GM23338 (cell line): ENCODE data around the gene PDE4D. TPM values are rescaled to one million over a fixed set of nuclear protein-coding genes. Genes with fewer than 3 reads are reported as not detected.

ENCODE experiments used
- ATAC-seq: fragments of 200-7000 bp; cut with Tn5 transposase; 3 replicates; pipeline ENCODE4 v1.9.1; 2020
- DNase-seq: peaks from one replicate; pipeline ENCODE4 v3.0.0-alpha.2; 2015; ENCODE audit warnings: low spot score
- H2AFZ ChIP-seq: fragments of 200-600 bp; sonication (generic); 2 replicates; pipeline ENCODE4 v1.8.0; 2016; ENCODE audit warnings: antibody characterized with exemption, mild to moderate bottlenecking, moderate library complexity
- H3F3A ChIP-seq: fragments of 200-600 bp; sonication (generic); replicated peaks from 2 replicates; pipeline ENCODE4 v1.8.0; 2017; ENCODE audit warnings: antibody characterized with exemption, mixed run types, low read depth
- H3K27ac ChIP-seq: fragments of 200-600 bp; sonication (generic); 2 replicates; pipeline ENCODE4 v1.6.1; 2016; ENCODE audit warnings: low read depth
- H3K27me3 ChIP-seq: fragments of 200-600 bp; sonication (generic); 2 replicates; pipeline ENCODE4 v1.8.0; 2016; ENCODE audit warnings: mild to moderate bottlenecking, mixed run types, moderate library complexity; ENCODE audit not compliant: insufficient read depth
- H3K36me3 ChIP-seq: fragments of 200-600 bp; sonication (generic); 2 replicates; pipeline ENCODE4 v1.8.0; 2016; ENCODE audit warnings: mild to moderate bottlenecking; ENCODE audit not compliant: insufficient read depth
- H3K4me1 ChIP-seq: fragments of 200-600 bp; sonication (generic); 2 replicates; pipeline ENCODE4 v1.8.0; 2016; ENCODE audit warnings: mild to moderate bottlenecking, moderate library complexity; ENCODE audit not compliant: insufficient read depth
- H3K4me2 ChIP-seq: fragments of 200-600 bp; sonication (generic); 2 replicates; pipeline ENCODE4 v1.7.1; 2017; ENCODE audit warnings: mixed run types
- H3K4me3 ChIP-seq: fragments of 200-600 bp; sonication (generic); 2 replicates; pipeline ENCODE4 v1.6.1; 2016; ENCODE audit warnings: mixed run types
- H3K79me2 ChIP-seq: fragments of 200-600 bp; sonication (generic); replicated peaks from 2 replicates; pipeline ENCODE4 v1.8.0; 2017; ENCODE audit warnings: mild to moderate bottlenecking; ENCODE audit not compliant: insufficient read depth
- H3K9me2 ChIP-seq: fragments of 200-600 bp; sonication (generic); 2 replicates; pipeline ENCODE4 v1.8.0; 2017; ENCODE audit not compliant: insufficient read depth
- H4K20me1 ChIP-seq: fragments of 200-600 bp; sonication (generic); replicated peaks from 2 replicates; pipeline ENCODE4 v1.8.0; 2017; ENCODE audit warnings: mild to moderate bottlenecking; ENCODE audit not compliant: insufficient read depth
- H3K27ac Mint-ChIP-seq: 2 replicates; pipeline ENCODE4 v1.8.0; 2020; ENCODE audit warnings: inconsistent platforms, mild to moderate bottlenecking, moderate library complexity, mixed read lengths
- H3K27me3 Mint-ChIP-seq: 3 replicates; pipeline ENCODE4 v1.8.0; 2022; ENCODE audit warnings: low read depth, mild to moderate bottlenecking, moderate library complexity, mixed read lengths, inconsistent platforms; ENCODE audit not compliant: insufficient read depth, poor library complexity
- H3K36me3 Mint-ChIP-seq: 3 replicates; pipeline ENCODE4 v1.8.0; 2021; ENCODE audit warnings: low read depth, mild to moderate bottlenecking, inconsistent platforms, moderate library complexity, mixed read lengths
- H3K4me1 Mint-ChIP-seq: 3 replicates; pipeline ENCODE4 v1.8.0; 2020; ENCODE audit warnings: mild to moderate bottlenecking, inconsistent platforms, mixed read lengths
- H3K4me3 Mint-ChIP-seq: 3 replicates; pipeline ENCODE4 v1.8.0; 2021; ENCODE audit warnings: moderate library complexity, mild to moderate bottlenecking, inconsistent platforms, mixed read lengths
- H3K9me3 Mint-ChIP-seq: 3 replicates; pipeline ENCODE4 v1.8.0; 2020; ENCODE audit warnings: moderate library complexity, mild to moderate bottlenecking, inconsistent platforms, mixed read lengths
- CREB1 ChIP-seq: fragments of 250-450 bp; sonication (Bioruptor Pico); IDR thresholded peaks from 2 replicates; pipeline ENCODE4 v1.5.0; 2020; ENCODE audit warnings: low read depth, mild to moderate bottlenecking, moderate library complexity
- POLR2AphosphoS5 ChIP-seq: IDR thresholded peaks from 2 replicates; pipeline ENCODE4 v1.6.1; 2016; ENCODE audit warnings: antibody characterized with exemption, low read depth
- STAT1 ChIP-seq: IDR thresholded peaks from one replicate; pipeline ENCODE4 v1.6.1; 2016; ENCODE audit warnings: antibody characterized with exemption; ENCODE audit not compliant: unreplicated experiment
- polyA plus RNA-seq: library from polyadenylated mRNA; unstranded; fragments of >200 nt; fragmentation: Nextera tagmentation; extraction: Ambion mirVana; gene quantifications from 2 replicates; pipeline ENCODE4 v1.2.1, GENCODE V29; 2016
- total RNA-seq: library from RNA; depleted of rRNA; stranded (reverse); fragments of >200 nt; shearing (Covaris generic); gene quantifications from 2 replicates; pipeline ENCODE4 v1.2.3, GENCODE V29; 2014
- TF ChIP-seq, protein P1 (sequence below), 2 experiments: fragments of 200-600 bp in 1 of 2; sonication (generic) in 1 of 2; conservative IDR thresholded peaks; 2 replicates each; pipeline versions ENCODE4 v1.5.1 to v1.6.1; 2016 to 2017; ENCODE audit warnings: antibody characterized with exemption in 2 of 2, low read depth in 2 of 2, mild to moderate bottlenecking in 2 of 2, moderate library complexity in 1 of 2
- TF ChIP-seq, protein P2 (sequence below): fragments of 250-450 bp; sonication (Bioruptor Pico); IDR thresholded peaks from 2 replicates; pipeline ENCODE4 v1.5.0; 2020; ENCODE audit warnings: mild to moderate bottlenecking, moderate library complexity

The PDE4D gene
- total and polyA plus RNA-seq, 2 experiments from 2014 or later: 2.1 to 4.7 TPM

DNA sequence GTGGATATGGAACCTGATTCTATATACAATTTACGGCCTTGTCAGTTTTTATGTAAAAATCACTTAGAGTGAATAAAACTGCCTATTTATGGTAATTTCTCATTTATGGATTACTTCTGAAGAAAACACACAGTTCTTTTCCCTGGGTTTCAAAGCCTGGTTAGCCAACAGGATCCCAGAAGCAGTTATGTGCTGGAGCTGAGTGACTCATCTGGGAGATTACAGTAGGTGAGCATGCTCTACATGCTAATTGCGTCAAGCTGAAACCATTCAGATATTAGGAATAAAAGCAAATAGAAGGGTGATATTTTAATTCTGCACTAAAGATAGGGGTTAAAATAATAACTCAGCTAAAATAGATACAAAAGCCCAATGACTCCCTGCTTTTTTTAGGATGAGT, 47.8 kb downstream of the PDE4D start (continued):
- TF ChIP-seq, protein P1, sequence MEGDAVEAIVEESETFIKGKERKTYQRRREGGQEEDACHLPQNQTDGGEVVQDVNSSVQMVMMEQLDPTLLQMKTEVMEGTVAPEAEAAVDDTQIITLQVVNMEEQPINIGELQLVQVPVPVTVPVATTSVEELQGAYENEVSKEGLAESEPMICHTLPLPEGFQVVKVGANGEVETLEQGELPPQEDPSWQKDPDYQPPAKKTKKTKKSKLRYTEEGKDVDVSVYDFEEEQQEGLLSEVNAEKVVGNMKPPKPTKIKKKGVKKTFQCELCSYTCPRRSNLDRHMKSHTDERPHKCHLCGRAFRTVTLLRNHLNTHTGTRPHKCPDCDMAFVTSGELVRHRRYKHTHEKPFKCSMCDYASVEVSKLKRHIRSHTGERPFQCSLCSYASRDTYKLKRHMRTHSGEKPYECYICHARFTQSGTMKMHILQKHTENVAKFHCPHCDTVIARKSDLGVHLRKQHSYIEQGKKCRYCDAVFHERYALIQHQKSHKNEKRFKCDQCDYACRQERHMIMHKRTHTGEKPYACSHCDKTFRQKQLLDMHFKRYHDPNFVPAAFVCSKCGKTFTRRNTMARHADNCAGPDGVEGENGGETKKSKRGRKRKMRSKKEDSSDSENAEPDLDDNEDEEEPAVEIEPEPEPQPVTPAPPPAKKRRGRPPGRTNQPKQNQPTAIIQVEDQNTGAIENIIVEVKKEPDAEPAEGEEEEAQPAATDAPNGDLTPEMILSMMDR (conservative IDR thresholded peaks at IDR 0.05; ENCODE audit: low read depth in 2 of 2): no peak

DNA sequence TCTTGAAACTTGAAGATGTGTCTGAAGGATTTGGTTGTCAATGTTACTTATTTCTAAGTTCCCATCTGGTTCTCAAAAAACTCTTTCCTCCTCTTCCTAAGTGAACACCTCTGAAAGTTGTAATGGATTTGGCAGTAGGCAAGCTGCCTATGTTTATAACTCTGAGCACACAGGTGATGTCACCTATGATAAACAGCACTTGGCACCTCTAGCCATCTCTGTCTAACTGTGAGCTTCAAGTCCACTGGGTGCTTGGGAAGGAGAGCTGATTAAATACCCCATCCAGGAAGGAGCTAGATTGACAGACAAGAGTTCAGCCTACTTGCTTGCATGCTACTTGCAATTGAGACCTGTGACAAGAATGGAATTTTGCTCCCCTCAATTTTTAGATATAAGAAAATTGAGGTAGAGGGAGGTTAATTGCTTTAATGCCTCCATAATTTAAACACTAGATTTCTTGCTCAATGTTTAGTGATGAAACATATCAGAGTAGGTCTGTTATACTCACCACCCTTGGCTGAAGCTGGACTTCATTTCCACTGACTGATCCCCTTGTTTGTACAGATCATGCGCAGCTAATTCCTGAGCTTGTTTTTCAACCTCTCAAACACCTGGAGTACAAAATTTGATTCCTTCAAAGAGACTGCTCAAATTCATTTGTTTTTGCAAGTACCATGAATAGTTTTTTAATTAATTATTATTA, 49.9 kb downstream of the PDE4D start:
- Histone ChIP-seq H3K79me2 (no peaks in the 10 kb centered on the region), H3K36me3 (no peaks in the 10 kb centered on the region), H3K4me3 (no peak overlapping the region), H3K4me2 (no peak overlapping the region), H2AFZ (no peak overlapping the region), H3K4me1 (no peaks in the 10 kb centered on the region), H3K27me3 (no peaks in the 10 kb centered on the region), H3K27ac (no peak overlapping the region), H3F3A (no peaks in the 10 kb centered on the region), H4K20me1 (no peaks in the 10 kb centered on the region), H3K9me2 (no peaks in the 10 kb centered on the region)
- DNase-seq (no peak), ATAC-seq (no peak)
- peaks cover 4% of the 10 kb centered on the region; the same call in 2 of the 3 replicates for H3K4me1 Mint-ChIP-seq
- H3K27ac Mint-ChIP-seq: no peak overlapping the region
- H3K9me3 Mint-ChIP-seq: no peaks in the 10 kb centered on the region
- no peak for TF ChIP-seq POLR2AphosphoS5
- no peak for TF ChIP-seq CREB1 (CRISPR knock-in tag)
- TF ChIP-seq, protein P2, sequence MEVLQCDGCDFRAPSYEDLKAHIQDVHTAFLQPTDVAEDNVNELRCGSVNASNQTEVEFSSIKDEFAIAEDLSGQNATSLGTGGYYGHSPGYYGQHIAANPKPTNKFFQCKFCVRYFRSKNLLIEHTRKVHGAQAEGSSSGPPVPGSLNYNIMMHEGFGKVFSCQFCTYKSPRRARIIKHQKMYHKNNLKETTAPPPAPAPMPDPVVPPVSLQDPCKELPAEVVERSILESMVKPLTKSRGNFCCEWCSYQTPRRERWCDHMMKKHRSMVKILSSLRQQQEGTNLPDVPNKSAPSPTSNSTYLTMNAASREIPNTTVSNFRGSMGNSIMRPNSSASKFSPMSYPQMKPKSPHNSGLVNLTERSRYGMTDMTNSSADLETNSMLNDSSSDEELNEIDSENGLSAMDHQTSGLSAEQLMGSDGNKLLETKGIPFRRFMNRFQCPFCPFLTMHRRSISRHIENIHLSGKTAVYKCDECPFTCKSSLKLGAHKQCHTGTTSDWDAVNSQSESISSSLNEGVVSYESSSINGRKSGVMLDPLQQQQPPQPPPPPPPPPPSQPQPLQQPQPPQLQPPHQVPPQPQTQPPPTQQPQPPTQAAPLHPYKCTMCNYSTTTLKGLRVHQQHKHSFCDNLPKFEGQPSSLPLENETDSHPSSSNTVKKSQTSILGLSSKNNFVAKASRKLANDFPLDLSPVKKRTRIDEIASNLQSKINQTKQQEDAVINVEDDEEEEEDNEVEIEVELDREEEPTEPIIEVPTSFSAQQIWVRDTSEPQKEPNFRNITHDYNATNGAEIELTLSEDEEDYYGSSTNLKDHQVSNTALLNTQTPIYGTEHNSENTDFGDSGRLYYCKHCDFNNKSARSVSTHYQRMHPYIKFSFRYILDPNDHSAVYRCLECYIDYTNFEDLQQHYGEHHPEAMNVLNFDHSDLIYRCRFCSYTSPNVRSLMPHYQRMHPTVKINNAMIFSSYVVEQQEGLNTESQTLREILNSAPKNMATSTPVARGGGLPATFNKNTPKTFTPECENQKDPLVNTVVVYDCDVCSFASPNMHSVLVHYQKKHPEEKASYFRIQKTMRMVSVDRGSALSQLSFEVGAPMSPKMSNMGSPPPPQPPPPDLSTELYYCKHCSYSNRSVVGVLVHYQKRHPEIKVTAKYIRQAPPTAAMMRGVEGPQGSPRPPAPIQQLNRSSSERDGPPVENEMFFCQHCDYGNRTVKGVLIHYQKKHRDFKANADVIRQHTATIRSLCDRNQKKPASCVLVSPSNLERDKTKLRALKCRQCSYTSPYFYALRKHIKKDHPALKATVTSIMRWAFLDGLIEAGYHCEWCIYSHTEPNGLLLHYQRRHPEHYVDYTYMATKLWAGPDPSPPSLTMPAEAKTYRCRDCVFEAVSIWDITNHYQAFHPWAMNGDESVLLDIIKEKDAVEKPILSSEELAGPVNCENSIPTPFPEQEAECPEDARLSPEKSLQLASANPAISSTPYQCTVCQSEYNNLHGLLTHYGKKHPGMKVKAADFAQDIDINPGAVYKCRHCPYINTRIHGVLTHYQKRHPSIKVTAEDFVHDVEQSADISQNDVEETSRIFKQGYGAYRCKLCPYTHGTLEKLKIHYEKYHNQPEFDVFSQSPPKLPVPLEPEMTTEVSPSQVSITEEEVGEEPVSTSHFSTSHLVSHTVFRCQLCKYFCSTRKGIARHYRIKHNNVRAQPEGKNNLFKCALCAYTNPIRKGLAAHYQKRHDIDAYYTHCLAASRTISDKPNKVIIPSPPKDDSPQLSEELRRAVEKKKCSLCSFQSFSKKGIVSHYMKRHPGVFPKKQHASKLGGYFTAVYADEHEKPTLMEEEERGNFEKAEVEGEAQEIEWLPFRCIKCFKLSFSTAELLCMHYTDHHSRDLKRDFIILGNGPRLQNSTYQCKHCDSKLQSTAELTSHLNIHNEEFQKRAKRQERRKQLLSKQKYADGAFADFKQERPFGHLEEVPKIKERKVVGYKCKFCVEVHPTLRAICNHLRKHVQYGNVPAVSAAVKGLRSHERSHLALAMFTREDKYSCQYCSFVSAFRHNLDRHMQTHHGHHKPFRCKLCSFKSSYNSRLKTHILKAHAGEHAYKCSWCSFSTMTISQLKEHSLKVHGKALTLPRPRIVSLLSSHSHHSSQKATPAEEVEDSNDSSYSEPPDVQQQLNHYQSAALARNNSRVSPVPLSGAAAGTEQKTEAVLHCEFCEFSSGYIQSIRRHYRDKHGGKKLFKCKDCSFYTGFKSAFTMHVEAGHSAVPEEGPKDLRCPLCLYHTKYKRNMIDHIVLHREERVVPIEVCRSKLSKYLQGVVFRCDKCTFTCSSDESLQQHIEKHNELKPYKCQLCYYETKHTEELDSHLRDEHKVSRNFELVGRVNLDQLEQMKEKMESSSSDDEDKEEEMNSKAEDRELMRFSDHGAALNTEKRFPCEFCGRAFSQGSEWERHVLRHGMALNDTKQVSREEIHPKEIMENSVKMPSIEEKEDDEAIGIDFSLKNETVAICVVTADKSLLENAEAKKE (CRISPR knock-in tag): no peak
- no peak for TF ChIP-seq STAT1
- H3K27me3 Mint-ChIP-seq: peaks cover 2% of the 10 kb centered on the region
- H3K4me3 Mint-ChIP-seq: no peak overlapping the region
- no peaks in the 10 kb centered on the region for H3K36me3 Mint-ChIP-seq
